SK-N-SH treated with all-trans-retinoic acid at 6 μM for 48 hours (cell line): Measurements from ENCODE around the gene IL1R1.

Experiments used
- ATAC-seq: fragments of 200-7000 bp; cut with Tn5 transposase; 3 replicates; pipeline ENCODE4 v1.9.1; 2020; ENCODE audit warnings: mild to moderate bottlenecking, moderate library complexity
- ARNTL ChIP-seq: fragments of 450-650 bp; formaldehyde crosslinking; IDR thresholded peaks from 2 replicates; pipeline ENCODE4 v1.5.0; 2020; ENCODE audit warnings: low read depth, mild to moderate bottlenecking, moderate library complexity, borderline replicate concordance
- CREB5 ChIP-seq: fragments of 250-450 bp; sonication (Bioruptor Pico); IDR thresholded peaks from 2 replicates; pipeline ENCODE4 v1.5.1; 2020; ENCODE audit warnings: low read depth, mild to moderate bottlenecking, moderate library complexity
- CSDC2 ChIP-seq: fragments of 250-450 bp; sonication (Bioruptor Pico); IDR thresholded peaks from 2 replicates; pipeline ENCODE4 v1.5.0; 2020; ENCODE audit warnings: mild to moderate bottlenecking, moderate library complexity
- CSRNP3 ChIP-seq: fragments of 250-450 bp; sonication (Bioruptor Pico); IDR thresholded peaks from 2 replicates; pipeline ENCODE4 v1.5.1; 2021; ENCODE audit warnings: mild to moderate bottlenecking, moderate library complexity
- GLIS3 ChIP-seq: fragments of 250-450 bp; sonication (Bioruptor Pico); IDR thresholded peaks from 2 replicates; pipeline ENCODE4 v1.5.0; 2020; ENCODE audit warnings: mild to moderate bottlenecking, moderate library complexity
- ISL1 ChIP-seq: fragments of 250-450 bp; sonication (Bioruptor Pico); IDR thresholded peaks from 2 replicates; pipeline ENCODE4 v2.1.2; 2022; ENCODE audit warnings: mild to moderate bottlenecking, moderate library complexity
- OSR1 ChIP-seq: fragments of 250-450 bp; sonication (Bioruptor Pico); IDR thresholded peaks from 2 replicates; pipeline ENCODE4 v1.8.0; 2022; ENCODE audit warnings: moderate library complexity, mild to moderate bottlenecking, inconsistent platforms
- POU6F1 ChIP-seq: fragments of 250-450 bp; sonication (Bioruptor Pico); IDR thresholded peaks from 2 replicates; pipeline ENCODE4 v1.8.0; 2021; ENCODE audit warnings: low read depth, mild to moderate bottlenecking, moderate library complexity, borderline replicate concordance
- PPARA ChIP-seq: fragments of 250-450 bp; sonication (Bioruptor Pico); IDR thresholded peaks from 2 replicates; pipeline ENCODE4 v1.5.0; 2020; ENCODE audit warnings: mild to moderate bottlenecking, borderline replicate concordance
- RARB ChIP-seq: fragments of 250-450 bp; sonication (Bioruptor Pico); IDR thresholded peaks from 2 replicates; pipeline ENCODE4 v1.8.0; 2021; ENCODE audit warnings: mild to moderate bottlenecking, moderate library complexity
- SNAI2 ChIP-seq: fragments of 250-450 bp; sonication (Bioruptor Pico); IDR thresholded peaks from 2 replicates; pipeline ENCODE4 v1.5.0; 2020; ENCODE audit warnings: mild to moderate bottlenecking, moderate library complexity
- TCF4 ChIP-seq: fragments of 250-450 bp; sonication (Bioruptor Pico); IDR thresholded peaks from 2 replicates; pipeline ENCODE4 v1.8.0; 2021; ENCODE audit warnings: mild to moderate bottlenecking, moderate library complexity, borderline replicate concordance
- TOX ChIP-seq: fragments of 250-450 bp; sonication (Bioruptor Pico); IDR thresholded peaks from 2 replicates; pipeline ENCODE4 v1.8.0; 2021; ENCODE audit warnings: mild to moderate bottlenecking, moderate library complexity, borderline replicate concordance
- ZC3H10 ChIP-seq: fragments of 250-450 bp; sonication (Bioruptor Pico); IDR thresholded peaks from 2 replicates; pipeline ENCODE4 v1.5.1; 2021; ENCODE audit warnings: mild to moderate bottlenecking, moderate library complexity
- ZFP3 ChIP-seq: fragments of 250-450 bp; sonication (Bioruptor Pico); IDR thresholded peaks from 2 replicates; pipeline ENCODE4 v1.5.0; 2020; ENCODE audit warnings: mild to moderate bottlenecking, moderate library complexity
- ZFP30 ChIP-seq: fragments of 450-650 bp; formaldehyde crosslinking; IDR thresholded peaks from 2 replicates; pipeline ENCODE4 v1.5.0; 2022; ENCODE audit warnings: mild to moderate bottlenecking, moderate library complexity
- ZNF565 ChIP-seq: fragments of 450-650 bp; formaldehyde crosslinking; conservative IDR thresholded peaks from 2 replicates; pipeline ENCODE4 v1.5.0; 2020; ENCODE audit warnings: low read depth, mild to moderate bottlenecking, moderate library complexity
- ZNF70 ChIP-seq: fragments of 450-650 bp; formaldehyde crosslinking; IDR thresholded peaks from 2 replicates; pipeline ENCODE4 v1.5.0; 2020; ENCODE audit warnings: mild to moderate bottlenecking, moderate library complexity
- ZNF8 ChIP-seq: fragments of 450-650 bp; formaldehyde crosslinking; IDR thresholded peaks from 2 replicates; pipeline ENCODE4 v1.5.0; 2020; ENCODE audit warnings: mild to moderate bottlenecking, moderate library complexity
- TF ChIP-seq, protein P1 (sequence below): fragments of 250-450 bp; sonication (Bioruptor Pico); IDR thresholded peaks from 2 replicates; pipeline ENCODE4 v1.5.0; 2020; ENCODE audit warnings: mild to moderate bottlenecking, moderate library complexity
- TF ChIP-seq, protein P2 (sequence below): fragments of 250-450 bp; sonication (Bioruptor Pico); IDR thresholded peaks from 2 replicates; pipeline ENCODE4 v1.8.0; 2020; ENCODE audit warnings: mild to moderate bottlenecking, moderate library complexity, borderline replicate concordance

Gene IL1R1

GRCh38 chr2:102098756-102099155, 43.8 kb upstream of the IL1R1 start:
- no peak for ATAC-seq
- TF ChIP-seq TOX (CRISPR knock-in tag): no peak
- TF ChIP-seq, protein P1, sequence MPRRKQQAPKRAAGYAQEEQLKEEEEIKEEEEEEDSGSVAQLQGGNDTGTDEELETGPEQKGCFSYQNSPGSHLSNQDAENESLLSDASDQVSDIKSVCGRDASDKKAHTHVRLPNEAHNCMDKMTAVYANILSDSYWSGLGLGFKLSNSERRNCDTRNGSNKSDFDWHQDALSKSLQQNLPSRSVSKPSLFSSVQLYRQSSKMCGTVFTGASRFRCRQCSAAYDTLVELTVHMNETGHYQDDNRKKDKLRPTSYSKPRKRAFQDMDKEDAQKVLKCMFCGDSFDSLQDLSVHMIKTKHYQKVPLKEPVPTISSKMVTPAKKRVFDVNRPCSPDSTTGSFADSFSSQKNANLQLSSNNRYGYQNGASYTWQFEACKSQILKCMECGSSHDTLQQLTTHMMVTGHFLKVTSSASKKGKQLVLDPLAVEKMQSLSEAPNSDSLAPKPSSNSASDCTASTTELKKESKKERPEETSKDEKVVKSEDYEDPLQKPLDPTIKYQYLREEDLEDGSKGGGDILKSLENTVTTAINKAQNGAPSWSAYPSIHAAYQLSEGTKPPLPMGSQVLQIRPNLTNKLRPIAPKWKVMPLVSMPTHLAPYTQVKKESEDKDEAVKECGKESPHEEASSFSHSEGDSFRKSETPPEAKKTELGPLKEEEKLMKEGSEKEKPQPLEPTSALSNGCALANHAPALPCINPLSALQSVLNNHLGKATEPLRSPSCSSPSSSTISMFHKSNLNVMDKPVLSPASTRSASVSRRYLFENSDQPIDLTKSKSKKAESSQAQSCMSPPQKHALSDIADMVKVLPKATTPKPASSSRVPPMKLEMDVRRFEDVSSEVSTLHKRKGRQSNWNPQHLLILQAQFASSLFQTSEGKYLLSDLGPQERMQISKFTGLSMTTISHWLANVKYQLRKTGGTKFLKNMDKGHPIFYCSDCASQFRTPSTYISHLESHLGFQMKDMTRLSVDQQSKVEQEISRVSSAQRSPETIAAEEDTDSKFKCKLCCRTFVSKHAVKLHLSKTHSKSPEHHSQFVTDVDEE (CRISPR knock-in tag): no peak
- TF ChIP-seq OSR1 (CRISPR knock-in tag): no peak
- no peak for TF ChIP-seq GLIS3
- TF ChIP-seq ZNF565 (CRISPR knock-in tag): no peak
- no peak for TF ChIP-seq CSDC2 (CRISPR knock-in tag)
- no peak for TF ChIP-seq PPARA (CRISPR knock-in tag)
- TF ChIP-seq SNAI2: no peak
- TF ChIP-seq ISL1 (CRISPR knock-in tag): no peak
- no peak for TF ChIP-seq ZFP30 (CRISPR knock-in tag)
- TF ChIP-seq ARNTL (CRISPR knock-in tag): no peak
- no peak for TF ChIP-seq ZNF8 (CRISPR knock-in tag)
- no peak for TF ChIP-seq RARB
- TF ChIP-seq, protein P2, sequence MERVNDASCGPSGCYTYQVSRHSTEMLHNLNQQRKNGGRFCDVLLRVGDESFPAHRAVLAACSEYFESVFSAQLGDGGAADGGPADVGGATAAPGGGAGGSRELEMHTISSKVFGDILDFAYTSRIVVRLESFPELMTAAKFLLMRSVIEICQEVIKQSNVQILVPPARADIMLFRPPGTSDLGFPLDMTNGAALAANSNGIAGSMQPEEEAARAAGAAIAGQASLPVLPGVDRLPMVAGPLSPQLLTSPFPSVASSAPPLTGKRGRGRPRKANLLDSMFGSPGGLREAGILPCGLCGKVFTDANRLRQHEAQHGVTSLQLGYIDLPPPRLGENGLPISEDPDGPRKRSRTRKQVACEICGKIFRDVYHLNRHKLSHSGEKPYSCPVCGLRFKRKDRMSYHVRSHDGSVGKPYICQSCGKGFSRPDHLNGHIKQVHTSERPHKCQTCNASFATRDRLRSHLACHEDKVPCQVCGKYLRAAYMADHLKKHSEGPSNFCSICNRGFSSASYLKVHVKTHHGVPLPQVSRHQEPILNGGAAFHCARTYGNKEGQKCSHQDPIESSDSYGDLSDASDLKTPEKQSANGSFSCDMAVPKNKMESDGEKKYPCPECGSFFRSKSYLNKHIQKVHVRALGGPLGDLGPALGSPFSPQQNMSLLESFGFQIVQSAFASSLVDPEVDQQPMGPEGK (CRISPR knock-in tag): no peak
- TF ChIP-seq CSRNP3 (CRISPR knock-in tag): no peak
- TF ChIP-seq ZFP3 (CRISPR knock-in tag): no peak
- TF ChIP-seq POU6F1: no peak
- TF ChIP-seq TCF4: no peak
- TF ChIP-seq ZNF70 (CRISPR knock-in tag): no peak
- TF ChIP-seq ZC3H10: no peak

DNA sequence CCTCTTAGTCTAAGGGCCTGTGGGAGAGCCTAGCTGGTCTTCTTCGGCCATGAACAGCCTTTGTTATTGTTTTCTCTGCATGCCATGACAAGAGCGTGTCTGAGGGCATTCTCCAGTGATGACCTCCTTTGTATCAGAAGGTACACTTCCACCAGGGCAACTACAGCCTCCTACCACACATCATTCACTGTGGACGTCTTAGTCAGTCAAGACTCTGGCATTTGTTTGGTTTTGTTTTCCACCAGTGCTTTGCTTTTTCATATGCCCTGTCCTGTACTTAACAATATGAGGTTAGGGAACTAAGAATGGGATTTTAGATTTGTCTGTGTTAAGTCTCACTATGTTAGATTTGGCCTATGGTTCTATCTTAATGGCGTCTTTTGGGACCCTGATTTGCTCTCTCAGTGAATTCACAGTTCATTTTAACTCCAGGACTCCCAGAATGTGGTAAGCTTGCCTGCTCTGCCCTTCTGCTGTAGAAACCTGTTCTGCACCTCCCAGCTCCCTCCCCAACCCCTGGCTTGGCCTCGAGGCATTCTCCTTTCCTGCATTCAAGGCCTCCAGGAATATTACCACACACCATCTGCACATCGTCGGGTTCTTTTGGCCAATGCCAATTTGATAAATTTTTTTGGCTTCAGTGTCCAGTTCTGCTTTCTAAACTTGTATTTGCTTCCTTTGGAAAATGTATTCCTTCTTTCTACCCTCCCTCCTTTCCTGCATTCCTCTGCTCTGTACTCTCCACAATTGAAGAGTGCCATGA, 42.8 kb upstream of the IL1R1 start:
- TF ChIP-seq ZC3H10 (no peak), CREB5 (CRISPR knock-in tag) (no peak), ZNF70 (CRISPR knock-in tag) (no peak), SNAI2 (no peak), RARB (no peak), TCF4 (no peak), TOX (CRISPR knock-in tag) (no peak)
- TF ChIP-seq, protein P2 (CRISPR knock-in tag): no peak
- TF ChIP-seq, protein P1 (CRISPR knock-in tag): no peak
- ATAC-seq: peak; percentile 11; the same call in 2 of the 3 replicates
